OCI-M1 (cell line): ENCODE measurements around the gene ZNF705A.
"Not testable (repeated sequence)": the region's sequence is repeated elsewhere in the genome, so short reads cannot be mapped to it uniquely, and the experiment has no call there.

ENCODE experiments used
- DNase-seq: peaks from one replicate; lab custom pipeline; 2025; lab: John Stamatoyannopoulos, UW

Gene ZNF705A

DNA sequence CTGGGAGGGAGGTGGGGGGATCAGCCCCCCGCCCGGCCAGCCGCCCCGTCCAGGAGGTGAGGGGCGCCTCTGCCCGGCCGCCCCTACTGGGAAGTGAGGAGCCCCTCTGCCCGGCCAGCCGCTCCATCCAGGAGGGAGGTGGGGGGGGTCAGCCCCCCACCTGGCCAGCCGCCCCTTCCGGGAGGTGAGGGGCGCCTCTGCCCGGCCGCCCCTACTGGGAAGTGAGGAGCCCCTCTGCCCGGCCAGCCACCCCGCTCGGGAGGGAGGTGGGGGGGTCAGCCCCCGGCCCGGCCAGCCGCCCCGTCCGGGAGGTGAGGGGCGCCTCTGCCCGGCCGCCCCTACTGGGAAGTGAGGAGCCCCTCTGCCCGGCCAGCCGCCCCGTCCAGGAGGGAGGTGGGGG, 27.4 kb downstream of the ZNF705A start:
- DNase-seq, result not testable (repeated sequence)

DNA sequence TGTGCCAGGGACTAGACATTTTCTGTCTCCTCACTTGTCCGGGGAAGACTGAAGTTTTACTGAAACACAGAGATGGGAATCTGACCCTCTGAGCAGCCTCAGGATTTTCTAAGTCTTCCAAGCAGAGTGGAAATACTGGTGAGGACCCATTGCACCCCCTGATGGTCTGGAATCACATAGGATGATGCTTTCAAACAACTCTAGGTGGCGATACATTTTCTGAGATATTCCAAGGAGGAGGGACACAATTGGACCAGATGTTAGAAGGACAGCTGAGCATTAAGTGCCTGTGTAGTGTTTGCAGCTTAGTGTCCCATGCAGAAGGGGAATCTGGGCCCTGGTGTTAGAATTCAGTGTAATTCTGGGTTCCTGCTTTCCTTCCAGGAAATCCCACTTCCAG, 31.3 kb downstream of the ZNF705A start:
- DNase-seq, result not testable (repeated sequence)

DNA sequence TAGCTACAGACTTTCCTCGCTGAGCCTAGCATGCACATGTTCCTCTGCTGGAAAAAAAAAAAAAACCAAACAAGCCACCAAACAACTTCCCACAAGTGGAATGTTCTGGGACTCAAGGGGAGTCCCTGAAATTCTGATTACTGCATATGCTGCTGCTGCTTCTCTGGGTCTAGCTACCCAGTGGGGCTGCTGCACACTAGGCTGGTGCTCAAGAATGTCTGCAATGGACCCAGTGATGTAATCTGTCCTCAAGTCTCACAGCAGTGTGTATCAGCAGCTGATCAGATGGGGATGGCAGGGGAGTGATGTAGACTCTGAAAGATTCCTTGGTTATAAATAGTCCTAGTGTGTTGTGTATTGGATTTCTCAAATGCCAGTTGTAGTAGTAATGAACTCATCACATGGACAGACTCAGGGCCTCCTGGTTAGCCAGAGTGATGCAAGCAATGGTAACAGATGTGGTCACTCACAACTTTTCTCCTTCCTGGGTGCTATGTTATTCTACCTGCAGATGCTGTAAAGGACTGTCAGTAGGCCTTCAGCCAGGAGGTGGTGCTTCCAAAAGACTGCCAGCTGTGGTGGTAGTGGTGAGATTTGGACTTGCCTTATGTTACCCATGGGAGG, 41.0 kb downstream of the ZNF705A start:
- peak; percentile 53 for DNase-seq

DNA sequence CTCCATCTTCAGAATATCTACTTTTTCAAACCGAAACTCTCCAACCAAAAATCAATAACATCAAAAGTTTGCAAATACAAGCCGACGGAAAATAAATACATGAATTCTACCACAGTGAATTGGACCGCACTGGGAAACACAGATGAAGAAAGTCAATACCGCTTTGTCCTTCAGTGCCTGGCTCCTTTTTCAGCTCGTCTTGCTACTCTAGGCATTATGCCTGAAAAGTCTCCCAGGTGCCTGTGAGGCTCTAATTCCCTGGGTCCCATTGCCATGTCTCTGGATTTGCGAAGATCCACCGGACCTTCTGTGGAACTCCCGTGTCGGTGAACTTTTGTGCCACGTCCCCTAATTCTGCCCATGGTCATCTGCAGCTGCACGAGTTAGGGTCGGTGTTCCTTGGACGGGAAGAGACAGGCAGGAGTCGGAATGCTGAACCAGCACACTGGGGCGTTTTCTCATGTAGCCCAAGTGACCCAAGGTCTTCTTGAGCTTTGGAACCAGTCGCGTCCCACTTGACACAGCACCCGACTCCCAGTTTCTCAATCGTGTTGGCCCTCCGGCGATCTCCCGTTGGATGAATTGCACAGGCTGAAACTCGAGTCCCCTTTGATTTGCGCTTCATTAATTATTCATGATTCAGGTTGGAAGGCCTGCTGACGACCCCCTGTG, 62.0 kb downstream of the ZNF705A start:
- not testable (repeated sequence) for DNase-seq

DNA sequence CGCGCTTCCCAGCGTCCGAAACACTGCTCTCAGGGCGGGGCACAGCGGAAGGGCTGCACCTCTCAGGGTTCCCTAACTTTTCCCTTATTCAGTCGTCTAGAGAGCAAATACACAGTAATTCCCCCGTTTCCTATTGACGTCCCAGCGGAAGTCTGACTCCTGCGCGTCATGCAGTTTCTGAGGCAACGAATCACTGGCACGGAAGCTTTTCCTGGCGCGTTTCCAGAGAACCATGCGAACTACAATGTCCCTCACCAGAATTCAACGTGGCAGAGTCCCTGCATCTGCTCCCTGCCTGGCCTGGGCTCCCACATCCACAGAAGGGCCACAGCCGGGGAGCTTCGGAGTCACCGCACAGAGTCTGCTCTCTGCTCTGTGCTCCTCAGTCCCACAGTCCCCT, 64.6 kb downstream of the ZNF705A start:
- DNase-seq, result not testable (repeated sequence)

DNA sequence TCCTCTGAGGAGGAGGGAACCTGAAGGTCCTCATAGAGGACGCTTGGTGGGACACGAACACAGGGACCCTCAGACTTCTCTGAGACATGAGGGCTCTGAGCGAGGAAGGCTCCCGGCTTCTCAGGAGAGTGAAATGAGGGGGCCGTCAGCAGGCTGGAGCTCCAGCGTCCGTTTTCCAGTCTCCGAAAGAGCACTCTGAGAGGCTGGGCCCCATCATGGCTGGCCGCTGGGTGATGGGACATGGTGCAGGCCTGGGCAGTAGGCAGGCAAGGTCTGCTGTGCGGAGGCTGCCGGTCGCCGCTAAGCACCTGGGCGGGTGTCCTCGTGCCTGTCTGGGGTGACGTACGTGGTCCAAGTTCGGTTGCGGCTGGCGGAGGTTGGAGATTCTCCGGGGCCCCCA, 65.0 kb downstream of the ZNF705A start:
- DNase-seq, result not testable (repeated sequence)

DNA sequence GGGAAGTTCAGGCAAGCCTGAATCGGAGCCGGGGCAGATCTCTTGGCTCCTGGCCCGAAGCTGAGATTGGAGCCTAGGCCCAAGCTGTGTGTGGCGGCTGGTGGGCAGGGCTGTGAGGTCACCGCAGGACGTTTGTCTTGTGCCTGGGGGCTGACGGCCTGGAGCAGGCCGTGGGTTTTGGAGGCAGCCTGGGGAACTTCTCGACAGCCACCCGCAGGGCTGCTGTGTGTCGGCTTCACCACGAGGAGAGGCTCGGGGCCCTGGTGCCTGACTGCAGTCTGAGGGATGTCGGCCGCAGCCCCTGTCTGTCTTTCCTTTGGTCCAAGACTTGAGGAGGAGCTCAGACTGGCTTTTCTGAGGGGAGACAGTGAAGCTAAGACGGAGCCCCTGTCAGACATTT, 65.5 kb downstream of the ZNF705A start:
- not testable (repeated sequence) for DNase-seq

DNA sequence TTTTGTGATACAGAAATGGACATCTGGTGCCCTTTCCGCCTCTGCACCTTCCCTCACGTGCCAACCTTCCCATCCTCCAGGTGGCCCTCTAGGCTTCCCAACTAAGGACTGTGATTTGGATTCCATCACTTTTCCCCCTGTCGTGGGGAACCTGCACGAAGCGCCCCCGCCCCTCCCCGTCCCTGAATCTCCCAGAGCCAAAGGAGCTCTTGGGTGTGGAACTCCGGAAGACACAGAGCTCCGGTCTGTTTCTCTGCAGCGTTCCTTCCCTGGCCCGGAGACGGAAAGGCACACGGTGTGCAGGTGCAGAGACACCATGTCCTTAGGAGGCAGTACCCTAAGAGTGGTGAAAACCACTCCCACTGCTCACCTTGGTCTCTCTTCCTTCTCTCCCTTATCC, 66.8 kb downstream of the ZNF705A start:
- DNase-seq, result not testable (repeated sequence)

DNA sequence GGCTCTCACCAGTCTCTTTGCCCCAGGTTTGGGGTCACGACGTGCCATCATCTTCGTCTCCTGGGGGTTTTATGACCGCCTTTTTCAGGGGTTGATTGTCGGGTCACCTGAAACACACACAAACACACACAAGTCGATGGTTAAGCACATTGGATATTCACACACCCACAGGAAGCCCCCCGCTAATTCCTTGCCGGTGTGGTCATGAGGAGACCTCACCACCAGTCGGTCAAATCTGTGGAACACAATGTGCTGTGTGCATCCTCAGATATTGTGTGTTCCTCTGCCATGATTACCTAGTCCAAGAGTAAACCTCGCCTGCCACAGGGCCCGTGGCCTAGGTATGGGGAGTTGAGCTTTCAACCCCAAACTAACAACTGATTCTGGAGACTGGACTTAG, 68.0 kb downstream of the ZNF705A start:
- not testable (repeated sequence) for DNase-seq

DNA sequence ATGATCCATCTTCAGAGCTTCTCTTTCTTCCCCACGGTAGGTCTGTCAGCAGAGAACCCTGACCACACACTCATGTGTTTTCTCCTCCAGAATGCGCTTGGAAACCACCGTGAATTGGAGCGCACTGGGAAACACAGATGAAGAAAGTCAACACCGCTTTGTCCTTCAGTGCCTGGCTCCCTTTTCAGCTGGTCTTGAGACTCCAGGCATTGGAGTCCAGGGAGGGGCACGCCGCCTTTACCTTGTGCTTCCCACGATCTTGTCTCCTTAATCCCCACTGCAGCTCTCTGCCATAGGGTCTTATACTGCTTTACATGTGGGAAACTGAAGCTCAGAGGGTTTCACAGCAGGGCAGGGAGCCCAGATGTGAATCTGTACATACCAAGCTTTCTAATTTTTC, 69.5 kb downstream of the ZNF705A start:
- no peak for DNase-seq

DNA sequence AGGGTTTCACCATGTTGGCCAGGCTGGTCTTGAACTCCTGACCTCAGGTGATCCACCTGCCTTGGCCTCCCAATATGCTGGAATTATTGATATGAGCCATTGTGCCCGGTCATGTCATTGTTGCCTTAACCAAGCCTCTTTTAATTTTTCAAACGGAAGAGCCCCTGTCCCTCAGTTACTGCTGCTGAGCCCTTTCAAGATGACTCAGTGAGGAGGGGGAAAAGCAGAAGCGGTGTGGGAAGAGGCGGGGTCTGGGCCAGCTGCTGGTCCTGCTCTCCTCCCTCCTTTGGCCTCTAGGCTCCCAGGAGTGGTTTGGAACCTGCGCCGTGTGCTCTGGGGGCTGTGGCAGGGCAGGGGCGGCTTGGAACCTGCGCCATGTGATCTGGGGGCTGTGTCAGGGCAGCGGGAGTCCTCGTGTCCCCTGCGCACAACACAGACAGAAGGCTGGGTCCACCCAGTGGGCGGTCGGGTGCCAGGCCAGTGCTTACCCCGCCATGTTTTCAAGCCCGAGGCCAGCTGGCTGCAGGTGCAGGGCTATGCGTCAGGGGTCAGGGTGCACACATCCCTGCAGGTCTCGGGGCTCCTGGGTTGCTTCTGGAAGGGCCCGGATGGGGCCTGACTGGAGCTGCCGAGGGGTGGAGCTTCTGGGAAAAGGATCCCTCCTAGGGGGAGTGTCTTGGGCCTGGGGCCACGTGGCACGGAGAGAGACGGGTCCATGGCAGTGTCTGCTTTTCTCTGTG, 70.3 kb downstream of the ZNF705A start, which contains the start of gene FAM90A1:
Gene FAM90A1 (minus strand): TSS at position 627 of the 740 bp plus-strand sequence. CDS start 2,786 bp downstream, outside the sequence.
- DNase-seq, result peak; percentile 56

DNA sequence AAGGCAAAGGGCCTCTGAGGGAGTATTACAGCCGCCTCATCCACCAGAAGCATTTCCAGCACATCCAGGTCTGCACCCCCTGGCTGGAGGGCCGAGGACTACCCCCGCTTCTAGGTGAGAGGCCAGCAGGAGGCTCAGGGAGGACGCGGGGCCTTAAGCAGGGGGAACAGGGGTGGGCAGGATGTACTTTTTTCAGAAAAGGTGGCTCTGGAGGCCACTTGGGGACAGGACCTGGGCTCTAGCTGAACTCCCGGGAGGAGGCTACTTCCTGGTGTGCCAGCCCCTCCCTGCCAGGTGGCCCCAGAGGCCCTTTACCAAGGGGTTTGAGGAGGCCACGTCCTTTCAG, 70.9 kb downstream of the ZNF705A start:
- not testable (repeated sequence) for DNase-seq

DNA sequence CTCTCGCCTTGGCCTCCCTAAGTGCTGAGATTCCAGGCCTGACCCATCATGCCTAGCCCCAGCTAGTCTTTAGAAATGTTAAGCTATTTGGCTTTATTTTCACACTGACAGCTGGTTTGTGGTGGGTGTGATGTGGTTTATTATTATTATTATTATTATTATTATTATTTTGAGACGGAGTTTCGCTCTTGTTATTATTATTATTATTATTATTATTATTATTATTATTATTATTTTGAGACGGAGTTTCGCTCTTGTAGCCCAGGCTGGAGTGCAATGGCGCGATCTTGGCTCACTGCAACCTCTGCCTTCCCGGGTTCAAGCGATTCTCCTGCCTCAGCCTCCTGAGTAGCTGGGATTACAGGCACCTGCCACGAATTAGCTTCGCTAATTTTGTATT, 71.8 kb downstream of the ZNF705A start:
- DNase-seq, result not testable (repeated sequence)

DNA sequence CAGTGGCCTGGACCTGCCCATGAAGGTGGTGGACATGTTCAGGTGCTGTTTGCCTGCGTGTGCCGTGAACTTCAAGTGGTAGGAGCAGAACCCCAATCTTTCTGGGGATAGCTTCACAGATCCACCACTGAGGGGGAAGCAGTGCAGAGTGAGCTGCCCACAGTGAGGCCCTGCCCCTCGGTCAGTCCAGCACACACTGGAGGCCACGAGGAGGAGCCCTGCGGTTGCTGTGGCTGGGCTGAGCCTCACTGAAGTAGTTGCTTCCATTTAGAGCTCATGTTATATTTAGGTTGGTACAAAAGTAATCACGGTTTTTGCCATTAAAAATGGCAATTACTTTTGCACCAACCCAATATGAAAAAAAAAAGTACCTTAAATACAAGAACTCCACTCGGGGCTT, 72.7 kb downstream of the ZNF705A start:
- DNase-seq, result not testable (repeated sequence)
